HG03108 (cell line): ENCODE results near the gene DBR1.
A peak's percentile ranks its signal among the peaks of the same experiment; 100 is the strongest.

Source experiments
- ATAC-seq: cut with Tn5 transposase; IDR thresholded peaks from one replicate; pipeline ENCODE4 v1.9.1; 2021; ENCODE audit warnings: moderate library complexity; ENCODE audit not compliant: unreplicated experiment

The DBR1 gene

GRCh38 chr3:138124706-138125355 lies 49.9 kb downstream of the DBR1 start:
- ATAC-seq, result no peak

- ATAC-seq, result no peak
These were observed 50.5 kb downstream of the DBR1 start for GRCh38 chr3:138124188-138124587.

GRCh38 chr3:138119423-138119766 lies 55.3 kb downstream of the DBR1 start:
- no peak for ATAC-seq

- peak; percentile 47 for ATAC-seq
These were observed 55.9 kb downstream of the DBR1 start for GRCh38 chr3:138118612-138119422.

DNA sequence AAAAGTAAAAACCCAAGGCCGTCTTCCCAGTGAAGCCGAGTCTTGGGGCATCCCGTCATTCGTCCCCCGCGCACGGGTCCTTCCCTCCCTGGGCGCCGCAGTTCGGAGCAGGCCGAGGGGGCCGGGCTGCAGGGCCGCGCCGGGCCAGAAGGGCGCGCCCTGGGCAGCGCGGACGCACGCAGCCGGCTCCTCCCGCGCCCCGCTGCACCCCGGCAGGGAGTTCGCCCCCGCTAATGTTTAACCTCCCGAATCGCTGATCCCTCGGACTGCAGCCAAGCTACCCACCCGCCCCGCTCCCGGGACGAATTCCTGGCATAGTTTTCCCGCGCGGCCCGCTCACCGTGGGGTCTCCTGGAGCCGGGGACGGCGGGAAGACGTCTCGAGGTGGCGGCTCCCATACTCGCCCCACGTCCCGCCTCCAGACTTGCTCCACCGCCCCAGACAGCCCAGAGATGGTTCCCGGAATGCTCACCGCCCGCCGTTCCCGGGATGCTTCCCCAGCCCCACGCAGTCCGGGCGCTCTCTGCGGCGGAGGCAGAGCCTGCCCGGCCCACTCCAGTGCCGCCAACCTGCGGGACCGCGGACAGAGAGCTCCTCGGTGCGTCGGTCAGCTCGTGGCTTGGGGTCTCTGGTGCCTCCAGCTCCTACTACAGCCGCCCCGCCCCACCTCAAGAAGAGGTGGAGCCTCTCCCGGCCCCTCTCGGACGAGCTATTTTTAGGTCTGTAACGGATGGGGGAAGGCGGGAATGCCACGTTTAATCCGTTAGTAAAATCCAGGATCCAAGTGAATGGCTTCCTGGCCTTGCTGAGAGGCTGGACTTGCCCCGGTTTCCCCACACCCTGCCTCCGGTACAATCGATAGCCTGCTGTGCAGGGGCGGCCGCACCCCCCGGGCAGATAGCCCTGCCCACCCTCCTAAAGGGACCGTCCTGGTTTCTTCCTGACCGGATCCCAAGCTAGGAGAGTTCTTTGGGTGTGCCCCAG lies 59.4 kb downstream of the DBR1 start, which contains the start of gene DZIP1L:
TSS of gene DZIP1L (minus strand) at position 621 of the 984 bp plus-strand sequence. CDS start 11,637 bp downstream, outside the sequence.
- peak; percentile 89 for ATAC-seq

GRCh38 chr3:138114431-138114918 lies 60.2 kb downstream of the DBR1 start:
- no peak for ATAC-seq

GRCh38 chr3:138113326-138113725 lies 61.4 kb downstream of the DBR1 start:
- ATAC-seq, result no peak

GRCh38 chr3:138112362-138112761 lies 62.4 kb downstream of the DBR1 start:
- no peak for ATAC-seq
